HG03342 (cell line): ENCODE data around the gene GPI.
A peak's percentile ranks its signal among the peaks of the same experiment; 100 is the strongest.

Experiments
- ATAC-seq: cut with Tn5 transposase; IDR thresholded peaks from one replicate; pipeline ENCODE4 v1.9.1; 2021; ENCODE audit warnings: mild to moderate bottlenecking, moderate library complexity; ENCODE audit not compliant: unreplicated experiment

The GPI gene

DNA sequence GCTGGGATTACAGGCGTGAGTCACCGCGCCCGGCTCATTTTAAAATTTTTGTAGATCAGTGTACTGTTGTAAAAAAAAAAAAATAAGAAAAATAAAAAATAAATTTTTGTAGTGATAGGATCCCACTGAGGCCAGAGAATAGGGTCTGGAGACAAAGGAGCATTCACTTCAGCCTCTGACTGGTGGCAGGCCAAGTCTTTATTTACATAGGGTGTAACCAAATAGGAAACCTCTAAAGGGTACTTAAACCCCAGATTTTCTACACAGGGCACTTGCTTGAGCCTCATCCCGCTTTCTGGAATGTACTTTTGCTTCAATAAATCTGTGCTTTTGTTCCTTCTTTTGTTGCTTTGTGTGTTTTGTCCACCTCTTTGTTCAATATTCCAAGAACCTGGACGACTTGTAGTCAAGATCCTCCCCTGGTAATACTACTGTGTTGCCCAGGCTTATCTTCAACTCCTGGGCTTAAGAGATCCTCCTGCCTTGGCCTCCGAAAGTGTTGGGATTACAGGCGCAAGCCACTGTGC is 37.1 kb downstream of the GPI start:
- ATAC-seq = no peak

DNA sequence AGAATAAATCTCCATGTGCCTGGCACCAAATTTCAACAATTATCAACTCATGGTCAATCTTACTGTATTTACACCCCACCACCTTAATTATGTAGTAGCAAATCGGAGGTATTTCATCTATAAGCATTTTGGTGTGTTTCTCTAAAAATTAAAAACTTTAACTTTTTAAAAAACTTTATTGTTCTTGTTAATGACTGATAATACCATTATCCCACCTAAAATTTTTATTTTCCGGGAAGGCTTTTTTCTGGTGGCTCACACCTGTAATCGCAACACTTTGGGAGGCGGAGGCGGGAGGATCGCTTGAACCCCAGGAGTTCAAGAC is 38.8 kb downstream of the GPI start:
- ATAC-seq = peak; percentile 19

DNA sequence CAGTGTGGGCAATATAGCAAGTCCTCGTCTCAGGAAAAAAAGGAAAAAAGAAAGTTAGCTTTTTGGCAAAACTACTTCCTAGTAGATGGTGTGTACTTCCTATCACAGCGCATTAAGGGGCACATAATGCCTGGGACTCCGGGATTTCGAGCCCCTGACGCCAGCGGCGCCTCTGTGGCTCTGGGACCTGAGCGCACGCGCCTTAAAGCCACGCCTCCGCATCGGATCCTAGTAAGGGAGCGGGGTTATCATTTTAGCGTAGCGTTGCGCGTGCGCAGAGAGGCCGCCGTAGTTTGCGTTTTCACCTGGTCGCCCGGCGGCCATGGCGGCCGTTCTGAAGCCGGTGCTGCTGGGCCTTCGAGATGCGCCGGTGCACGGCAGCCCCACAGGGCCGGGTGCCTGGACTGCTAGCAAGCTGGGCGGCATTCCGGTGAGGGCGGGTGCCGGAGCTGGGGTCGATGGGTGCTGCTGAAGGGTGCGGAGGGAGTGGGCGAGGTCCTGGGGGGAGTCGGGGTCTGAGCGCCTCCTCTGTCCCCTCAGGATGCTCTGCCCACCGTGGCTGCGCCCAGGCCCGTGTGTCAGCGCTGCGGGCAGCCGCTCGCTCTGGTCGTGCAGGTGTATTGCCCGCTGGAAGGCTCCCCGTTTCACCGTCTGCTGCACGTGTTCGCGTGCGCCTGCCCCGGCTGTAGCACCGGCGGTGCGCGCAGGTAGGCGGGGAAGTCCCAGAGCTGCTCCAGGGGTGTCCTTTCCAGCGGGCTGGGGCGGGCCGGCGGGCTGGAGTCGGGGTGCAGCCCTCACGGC is 39.3 kb downstream of the GPI start, which contains the start of gene PDCD2L:
PDCD2L (plus strand) TSS at position 291 of the 801 bp plus-strand sequence; CDS start at position 323, 32 bp downstream.
- ATAC-seq = peak; percentile 87

DNA sequence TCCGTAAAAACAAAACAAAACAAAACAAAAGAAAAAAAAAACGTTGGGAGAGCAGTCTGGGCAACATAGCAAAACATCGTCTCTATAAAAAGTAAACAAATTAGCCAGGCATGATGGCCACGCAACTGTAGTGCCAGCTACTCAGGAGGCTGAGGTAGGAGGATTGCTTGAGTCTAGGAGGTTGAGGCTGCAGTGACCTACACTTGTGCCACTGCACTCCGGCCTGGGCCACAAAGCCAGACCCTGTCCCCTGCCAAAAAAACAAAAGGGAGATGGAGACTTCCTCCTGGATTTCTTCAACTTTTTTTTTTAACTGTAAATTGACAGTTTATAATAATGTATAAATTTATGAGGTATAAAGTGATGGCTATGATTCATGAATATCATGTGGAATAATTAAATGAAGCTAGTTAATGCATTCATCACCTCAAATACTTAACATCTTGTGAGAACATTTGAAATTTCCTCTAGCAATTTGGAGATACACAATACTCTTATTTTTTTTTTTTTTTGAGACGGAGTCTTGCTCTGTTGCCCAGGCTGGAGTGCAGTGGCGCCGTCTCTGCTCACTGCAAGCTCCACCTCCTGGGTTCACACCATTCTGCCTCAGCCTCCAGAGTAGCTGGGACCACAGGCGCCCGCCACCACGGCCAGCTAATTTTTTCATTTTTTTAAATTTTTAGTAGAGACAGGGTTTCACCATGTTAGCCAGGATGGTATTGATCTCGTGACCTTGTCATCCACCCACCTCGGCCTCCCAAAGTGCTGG is 41.1 kb downstream of the GPI start:
- no peak for ATAC-seq

DNA sequence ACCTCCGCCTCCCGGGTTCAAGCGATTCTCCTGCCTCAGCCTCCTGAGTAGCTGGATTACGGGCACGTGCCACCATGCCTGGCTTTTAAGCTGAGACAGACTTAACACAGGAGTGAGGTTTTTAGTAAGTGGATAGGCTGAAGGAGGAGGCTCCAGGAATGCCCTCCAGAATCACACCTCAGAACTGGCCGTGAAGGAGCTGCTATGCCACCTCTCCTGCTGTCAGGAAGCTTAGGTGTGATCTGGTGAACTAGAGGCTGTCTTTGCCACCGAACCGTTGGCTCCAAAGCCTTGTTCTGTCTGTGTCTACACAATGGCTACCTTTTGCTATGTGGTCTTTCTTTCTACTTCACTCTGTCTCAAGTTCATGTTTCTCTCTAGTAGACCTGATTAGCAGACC is 43.4 kb downstream of the GPI start:
- no peak for ATAC-seq

DNA sequence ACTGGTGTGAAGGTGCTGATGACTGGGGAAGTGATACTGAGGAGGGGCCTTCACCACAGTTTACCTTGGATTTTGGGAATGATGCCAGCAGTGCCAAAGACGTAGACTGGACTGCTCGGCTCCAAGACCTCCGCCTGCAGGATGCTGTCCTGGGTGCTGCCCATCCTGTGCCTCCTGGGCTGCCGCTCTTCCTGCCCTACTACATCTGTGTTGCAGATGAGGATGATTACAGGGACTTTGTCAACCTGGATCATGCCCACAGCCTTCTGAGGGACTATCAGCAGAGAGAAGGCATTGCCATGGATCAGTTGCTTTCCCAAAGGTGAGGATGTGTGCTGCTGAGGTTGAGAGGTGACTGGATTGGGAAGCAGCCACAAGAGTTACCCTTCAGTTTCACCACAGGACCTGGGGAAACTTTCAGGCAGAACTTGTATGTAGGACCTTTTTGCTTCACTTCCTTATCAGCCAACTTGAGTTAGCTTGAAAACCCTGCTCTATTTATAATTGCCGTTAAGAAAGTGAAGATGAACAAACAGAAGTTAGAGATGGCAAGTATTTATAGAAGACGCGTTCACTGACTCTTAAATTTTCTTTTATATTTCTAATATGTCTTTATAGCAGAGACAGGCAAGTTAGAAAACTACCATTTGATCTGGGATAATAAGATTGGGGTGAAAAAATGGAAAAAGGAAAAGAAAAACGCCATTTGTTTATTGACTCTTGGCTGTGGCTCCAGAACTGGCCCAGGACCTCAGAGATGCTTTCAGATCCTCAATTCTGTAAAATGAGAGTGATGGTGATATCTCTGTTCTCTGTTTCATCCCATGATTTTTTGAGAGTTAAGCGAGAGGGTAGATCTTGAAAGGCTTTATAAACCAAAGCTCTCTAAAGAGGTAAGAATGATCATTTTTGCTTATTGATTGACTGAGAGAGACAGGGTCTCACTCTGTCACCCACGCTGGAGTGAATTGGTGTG is 44.5 kb downstream of the GPI start:
- no peak for ATAC-seq

DNA sequence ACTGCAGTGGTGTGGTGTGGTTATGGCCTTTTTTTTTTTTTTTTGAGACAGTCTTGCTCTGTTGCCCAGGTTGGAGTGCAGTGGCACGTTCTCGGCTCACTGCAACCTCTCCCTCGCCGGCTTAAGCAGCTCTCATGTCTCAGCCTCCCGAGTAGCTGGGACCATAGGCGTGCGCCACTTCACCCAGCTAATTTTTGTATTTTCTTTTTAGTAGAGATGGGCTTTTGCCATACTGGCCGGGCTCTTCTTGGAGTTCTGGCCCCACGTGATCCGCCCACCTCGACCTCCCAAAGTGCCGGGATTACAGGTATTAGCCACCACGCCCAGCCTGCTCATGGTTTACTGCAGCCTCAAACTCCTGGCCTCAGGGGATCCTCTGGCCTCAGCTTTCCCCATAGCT is 46.2 kb downstream of the GPI start:
- no peak for ATAC-seq

DNA sequence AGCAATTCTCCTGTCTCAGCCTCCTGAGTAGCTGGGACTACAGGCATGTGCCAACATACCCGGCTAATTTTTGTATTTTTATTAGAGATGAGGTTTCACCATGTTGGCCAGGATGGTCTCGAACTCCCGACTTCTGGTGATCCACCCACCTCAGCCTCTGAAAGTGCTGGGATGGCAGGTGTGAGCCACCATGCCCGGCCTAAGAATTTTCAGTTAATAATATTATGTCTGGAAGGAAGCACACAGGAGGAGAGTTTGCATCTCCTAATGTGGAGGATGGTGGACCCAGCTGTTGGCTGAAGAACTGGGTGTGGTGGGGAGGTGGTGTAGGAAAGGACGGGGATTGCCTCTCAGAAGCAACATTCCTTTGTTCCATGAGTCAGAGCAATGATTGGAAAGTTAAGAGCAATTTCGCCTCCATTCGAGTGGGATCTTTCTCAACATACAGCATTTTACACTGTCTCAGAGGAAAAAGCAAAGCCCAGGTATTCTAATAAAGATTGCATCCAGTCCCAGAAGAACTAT is 51.1 kb downstream of the GPI start:
- no peak for ATAC-seq

DNA sequence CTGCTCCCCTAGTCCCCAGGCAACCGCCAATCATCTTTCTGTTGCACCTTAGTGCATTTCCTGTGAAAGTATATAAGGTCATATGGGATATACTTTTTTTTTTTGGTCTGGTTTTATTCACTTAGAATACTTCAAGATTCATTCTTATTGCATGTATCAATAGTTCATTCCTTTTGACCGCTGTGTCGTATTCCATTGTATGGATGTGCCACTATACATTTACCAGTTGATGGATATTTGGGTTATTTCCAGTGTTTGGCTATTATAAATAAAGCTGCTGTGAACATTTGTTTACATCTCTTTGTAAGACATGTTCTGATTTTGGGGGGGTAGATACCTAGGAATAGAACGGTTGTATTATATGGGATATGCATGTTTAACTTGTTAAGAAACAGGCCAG is 53.3 kb downstream of the GPI start:
- no peak for ATAC-seq

DNA sequence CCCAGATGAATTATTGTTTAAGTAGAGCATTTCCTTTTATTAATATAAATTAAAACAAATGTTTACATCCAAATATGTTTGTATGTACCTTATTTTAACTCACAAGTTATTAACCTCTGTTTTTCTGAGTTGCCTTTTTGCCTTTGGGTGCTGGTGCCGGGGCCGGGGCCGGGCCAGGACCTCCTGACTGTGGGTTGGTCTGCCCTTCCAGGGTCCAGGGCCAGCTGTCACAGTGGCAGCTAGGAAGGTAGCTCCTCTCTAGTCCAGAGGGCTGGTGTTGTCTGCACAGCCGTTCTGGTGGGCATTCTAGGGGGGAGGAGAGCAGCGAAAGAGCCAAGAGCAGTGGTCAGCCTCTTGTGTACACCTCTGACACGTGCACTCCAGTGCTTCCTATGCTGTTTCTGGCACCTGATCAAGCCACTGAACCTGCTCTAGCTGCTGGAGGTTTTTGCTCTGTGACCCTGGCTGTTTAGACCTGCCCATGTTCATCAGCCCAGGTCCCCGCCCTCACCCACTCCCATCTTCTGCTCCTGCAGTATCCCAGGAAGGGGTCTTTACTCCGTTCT is 61.2 kb downstream of the GPI start:
- ATAC-seq = no peak

DNA sequence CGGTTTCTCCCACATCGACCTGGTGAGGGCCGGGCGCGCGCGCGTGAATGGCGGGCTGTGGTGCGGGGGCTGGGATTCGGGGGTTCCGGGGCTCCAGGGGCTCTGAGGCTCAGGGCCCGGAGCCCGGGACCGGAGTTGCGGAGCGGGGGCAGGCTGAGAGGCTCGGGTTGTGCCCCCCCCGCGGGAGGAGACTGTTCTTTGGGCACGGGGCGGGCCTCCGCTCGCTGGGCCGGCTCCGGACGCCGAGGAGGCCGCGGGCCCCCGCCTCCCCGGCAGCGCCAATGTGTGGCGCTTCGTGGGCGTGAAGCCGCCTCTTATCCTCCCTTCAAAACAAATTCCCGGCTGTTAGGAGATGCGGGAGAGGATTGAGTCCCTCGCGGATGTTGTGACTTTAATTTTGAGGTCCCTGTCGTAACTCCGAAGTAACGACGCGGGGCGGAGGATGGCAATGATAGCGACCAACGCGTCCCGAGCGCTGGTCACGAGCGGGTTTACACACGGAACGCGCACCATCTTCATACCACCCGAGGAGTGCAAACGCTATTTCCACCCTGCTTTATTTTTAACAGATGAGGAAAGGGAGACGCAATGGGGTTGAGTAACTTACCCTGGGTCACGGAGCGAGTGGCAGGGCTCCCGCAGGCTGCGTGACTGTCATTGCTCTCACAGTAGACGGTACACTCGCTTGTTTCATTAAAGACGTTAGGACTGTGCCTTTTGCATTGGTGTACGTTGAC is 63.7 kb downstream of the GPI start:
- ATAC-seq = peak; percentile 30

DNA sequence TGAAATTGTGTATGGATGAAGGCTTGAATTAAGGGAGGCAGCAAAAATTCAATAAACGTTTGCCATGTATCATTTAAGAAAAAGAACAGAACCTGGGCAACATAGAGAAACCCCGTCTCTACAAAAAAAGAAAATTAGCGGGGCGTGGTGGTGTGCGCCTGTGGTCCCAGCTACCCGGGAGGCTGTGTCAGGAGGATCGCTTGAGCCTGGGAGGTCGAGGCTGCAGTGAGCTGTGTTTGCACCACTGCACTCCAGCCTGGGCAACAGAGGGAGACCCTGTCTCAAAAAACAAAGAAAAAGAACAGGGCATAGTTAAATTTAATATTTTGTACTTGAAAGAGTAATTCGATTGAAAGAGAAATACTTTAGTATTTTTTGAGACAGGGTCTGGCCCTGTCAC is 64.6 kb downstream of the GPI start:
- ATAC-seq = no peak

DNA sequence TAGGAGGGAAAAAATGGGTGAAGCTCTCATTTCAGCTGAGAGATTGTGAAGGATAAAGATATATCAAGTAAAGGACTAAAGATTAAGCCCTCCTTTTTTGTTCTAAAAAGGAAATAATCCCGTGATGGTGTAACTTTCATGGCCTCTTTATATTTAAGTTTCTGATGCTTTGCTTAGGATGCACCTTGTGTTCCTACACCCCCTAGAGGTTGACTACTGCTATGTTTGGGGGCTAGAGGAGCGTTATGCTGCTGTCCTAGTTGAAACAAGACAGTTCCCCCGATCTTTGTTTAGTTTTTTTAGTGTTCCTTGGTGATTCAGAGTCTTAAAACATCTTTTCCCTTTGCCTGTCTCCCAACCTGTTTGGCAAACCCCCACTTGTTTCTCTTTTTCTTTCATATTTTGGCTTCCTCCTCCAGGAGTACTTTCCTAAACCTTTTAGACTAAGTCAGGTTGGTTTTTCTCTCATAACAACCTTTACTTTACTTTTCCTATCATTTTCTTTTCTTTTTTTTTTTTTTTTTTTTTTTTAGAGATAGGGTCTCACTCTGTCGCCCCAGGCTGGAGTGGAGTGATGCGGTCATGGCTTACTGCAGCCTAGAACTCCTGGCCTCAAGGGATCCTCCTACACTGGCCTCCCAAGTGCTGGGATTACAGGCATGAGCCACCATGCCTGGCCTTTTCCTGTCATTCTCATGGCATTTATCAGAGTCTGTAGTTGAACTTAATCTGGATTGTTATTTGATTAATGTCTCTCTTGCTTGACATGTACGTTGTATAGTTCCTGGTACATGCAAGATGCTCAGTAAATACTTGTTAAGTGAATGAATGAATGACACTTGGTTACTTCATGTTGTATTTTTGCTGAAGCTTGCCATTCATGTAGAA is 66.0 kb downstream of the GPI start:
- no peak for ATAC-seq

DNA sequence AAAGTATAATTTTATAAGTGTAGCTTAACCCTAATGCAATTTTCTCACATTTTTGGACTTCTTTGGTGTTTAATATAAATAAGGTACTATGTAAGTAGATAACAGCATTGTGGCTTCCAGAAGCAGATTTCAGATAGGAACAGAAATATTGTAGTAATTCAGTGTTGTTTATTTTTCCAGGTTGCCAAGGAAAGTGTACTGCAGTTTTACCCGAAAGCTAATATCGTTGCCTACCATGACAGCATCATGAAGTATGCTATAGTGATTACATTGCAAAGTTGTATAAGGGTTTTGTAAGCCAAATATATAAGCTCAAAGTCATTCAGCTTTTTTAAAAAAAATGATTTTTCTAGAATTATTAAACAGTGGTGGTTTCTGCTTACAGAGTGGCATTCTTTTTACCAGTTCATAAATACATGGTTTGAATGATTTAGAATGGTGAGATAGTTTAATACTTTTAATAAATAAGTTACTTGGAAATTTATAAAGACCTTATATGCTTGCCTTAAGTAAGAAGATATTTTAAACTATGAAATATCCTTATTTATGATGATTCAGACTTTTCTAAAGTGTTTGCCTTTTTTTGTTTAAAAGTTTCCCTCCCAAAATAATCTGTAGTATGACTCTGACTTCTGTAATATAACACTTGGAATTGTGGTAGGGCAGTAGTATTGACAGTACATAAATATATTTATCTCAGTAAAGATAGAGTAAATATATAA is 66.8 kb downstream of the GPI start:
- no peak for ATAC-seq

DNA sequence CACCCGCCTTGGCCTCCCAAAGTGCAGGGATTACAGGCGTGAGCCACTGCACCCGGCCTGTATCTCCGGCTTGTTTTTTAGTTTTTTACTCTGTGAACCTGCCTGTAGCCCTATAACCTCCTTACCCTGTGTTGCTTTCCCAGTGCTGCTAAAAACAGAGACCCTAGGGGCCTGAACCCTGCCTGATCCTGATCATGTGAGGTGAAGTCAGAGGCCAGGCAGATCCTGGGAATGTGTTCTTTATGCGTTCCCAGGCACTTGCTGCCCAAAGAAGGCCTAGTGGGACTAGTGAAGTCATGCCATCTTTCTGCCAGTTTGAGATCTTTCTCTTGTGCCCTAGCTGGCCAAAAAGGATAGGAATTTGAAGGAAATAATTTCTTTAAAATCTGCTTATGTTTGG is 67.8 kb downstream of the GPI start:
- ATAC-seq = no peak

DNA sequence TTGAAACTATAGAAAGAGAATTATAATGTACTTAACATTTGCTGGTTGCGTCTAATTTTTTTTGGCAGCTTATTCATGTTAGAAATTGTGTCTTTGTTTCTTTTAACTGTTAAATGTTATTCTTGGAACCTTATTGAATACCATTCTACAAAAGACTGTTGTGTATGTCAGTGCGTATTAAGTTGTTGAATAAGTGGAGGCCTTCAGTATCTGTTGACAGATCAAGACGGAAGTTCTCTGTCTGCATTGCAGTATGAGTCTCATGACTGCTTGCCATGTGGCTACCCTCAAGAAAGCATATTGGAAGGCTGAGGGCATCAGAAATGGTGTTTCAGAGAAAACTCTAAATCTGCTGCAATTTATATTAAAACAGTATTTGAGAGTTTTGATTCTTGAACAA is 71.7 kb downstream of the GPI start:
- ATAC-seq = no peak

DNA sequence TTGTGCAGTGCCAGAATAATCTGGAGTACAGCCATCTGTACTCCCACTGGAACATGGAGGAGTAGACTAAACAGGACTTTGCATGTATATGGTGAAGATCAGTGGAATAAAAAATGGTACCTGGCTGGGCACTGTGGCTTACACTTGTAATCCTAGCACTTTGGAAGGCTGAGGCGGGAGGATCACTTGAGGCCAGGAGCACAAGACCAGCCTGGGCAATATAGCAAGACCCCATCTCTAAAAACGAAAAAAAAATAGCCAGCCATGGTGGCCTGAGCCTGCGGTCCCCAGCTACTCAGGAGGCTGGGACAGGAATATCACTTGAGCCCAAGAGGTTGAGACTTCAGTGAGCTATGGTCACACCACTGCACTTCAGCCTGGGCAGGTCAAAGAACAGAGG is 83.2 kb downstream of the GPI start:
- ATAC-seq = no peak
